Endothelial cell of umbilical vein (primary cell): Measurements from ENCODE around the gene KRTAP9-8. TPM values are rescaled to one million over a fixed set of nuclear protein-coding genes. Genes with fewer than 3 reads are reported as not detected.

Source experiments
- BruUV-seq: library from RNA; stranded (reverse); fragments of 400-500 nt; replicated peaks from 2 replicates; lab custom pipeline; 2021; lab: Mats Ljungman, UMichigan
- CTCF ChIA-PET: fragments of 300-600, 350-600 bp; sonication (Branson Sonifier 250); formaldehyde crosslinking; loops from one replicate; lab custom pipeline; 2021; ENCODE audit warnings: antibody characterized with exemption, inconsistent platforms; lab: Charles Lee
- POLR2A ChIA-PET: fragments of 300-600, 350-600 bp; sonication (Branson Sonifier 250); formaldehyde crosslinking; loops from one replicate; lab custom pipeline; 2021; ENCODE audit warnings: antibody characterized with exemption, inconsistent platforms; lab: Charles Lee
- DNase-seq: peaks from one replicate; pipeline ENCODE4 v3.0.0-alpha.2; 2011; ENCODE audit warnings: low read depth, low spot score
- FAIRE-seq: peaks from 2 replicates; lab custom pipeline; 2011; peaks lifted over from hg19 to GRCh38; lab: Jason Lieb, UNC
- H2AFZ ChIP-seq: 2 replicates; pipeline ENCODE4 v1.6.0; 2012; ENCODE audit warnings: low read depth, low read length, control low read depth, inconsistent platforms
- H3K27ac ChIP-seq: 2 replicates; pipeline ENCODE4 v1.5.1; 2011; ENCODE audit warnings: low read depth, mild to moderate bottlenecking, control low read depth, low read length, moderate library complexity; ENCODE audit not compliant: insufficient read depth
- H3K27me3 ChIP-seq, 2 experiments: 2 replicates each; pipeline versions ENCODE4 v1.6.0 to v1.6.1; 2011; ENCODE audit warnings: low read length in 2 of 2, mixed read lengths in 1 of 2; ENCODE audit not compliant: control insufficient read depth in 2 of 2, insufficient read depth in 2 of 2
- H3K36me3 ChIP-seq, 2 experiments: 2 replicates in 1 of 2; 3 replicates in 1 of 2; pipeline ENCODE4 v1.5.1; 2011; ENCODE audit warnings: low read length in 2 of 2, mild to moderate bottlenecking in 1 of 2, moderate library complexity in 1 of 2; ENCODE audit not compliant: control insufficient read depth in 2 of 2, insufficient read depth in 2 of 2; ENCODE audit errors: extremely low read depth in 1 of 2
- H3K4me1 ChIP-seq: 3 replicates; pipeline ENCODE4 v1.5.1; 2011; ENCODE audit warnings: mild to moderate bottlenecking, low read length; ENCODE audit not compliant: control insufficient read depth, insufficient read depth; ENCODE audit errors: extremely low read depth
- H3K4me2 ChIP-seq: 2 replicates; pipeline ENCODE4 v1.6.1; 2011; ENCODE audit warnings: low read length, control low read depth, mixed read lengths; ENCODE audit not compliant: insufficient read depth
- H3K4me3 ChIP-seq, 3 experiments: fragments of 200-600 bp in 1 of 3; sonication (generic), shearing (Covaris generic) in 1 of 3; replicated peaks in 1 of 3; 2 replicates each; pipeline ENCODE4 v1.5.1; 2011 to 2016; ENCODE audit warnings: control low read depth in 3 of 3, low read length in 3 of 3, mild to moderate bottlenecking in 2 of 3, inconsistent platforms in 1 of 3, low read depth in 1 of 3, moderate library complexity in 1 of 3; ENCODE audit not compliant: insufficient read depth in 1 of 3
- H3K79me2 ChIP-seq: 2 replicates; pipeline ENCODE4 v1.6.0; 2012; ENCODE audit warnings: low read length, inconsistent platforms; ENCODE audit not compliant: control insufficient read depth, insufficient read depth
- H3K9ac ChIP-seq: replicated peaks from 2 replicates; pipeline ENCODE3; 2011; ENCODE audit warnings: low read length, control low read depth; ENCODE audit not compliant: insufficient read depth; ENCODE audit errors: extremely low read depth
- H3K9me1 ChIP-seq: replicated peaks from 3 replicates; pipeline ENCODE4 v1.6.0; 2011; ENCODE audit warnings: mild to moderate bottlenecking, low read length; ENCODE audit not compliant: control insufficient read depth, insufficient read depth; ENCODE audit errors: extremely low read depth
- H3K9me3 ChIP-seq: replicated peaks from 2 replicates; pipeline ENCODE4 v1.5.1; 2012; ENCODE audit warnings: low read length, inconsistent platforms; ENCODE audit not compliant: control insufficient read depth, insufficient read depth
- H4K20me1 ChIP-seq: replicated peaks from 2 replicates; pipeline ENCODE3; 2011; ENCODE audit warnings: mild to moderate bottlenecking, low read length; ENCODE audit not compliant: control insufficient read depth, insufficient read depth; ENCODE audit errors: extremely low read depth
- EZH2 ChIP-seq: IDR thresholded peaks from 2 replicates; pipeline ENCODE4 v1.6.1; 2012; ENCODE audit warnings: borderline replicate concordance, low read depth, mild to moderate bottlenecking, moderate library complexity, low read length, inconsistent platforms; ENCODE audit not compliant: severe bottlenecking
- FOS ChIP-seq: IDR thresholded peaks from 2 replicates; pipeline ENCODE4 v1.6.1; 2011; ENCODE audit warnings: mild to moderate bottlenecking, low read length, moderate library complexity, borderline replicate concordance; ENCODE audit not compliant: insufficient read depth
- GATA2 ChIP-seq: IDR thresholded peaks from 2 replicates; pipeline ENCODE4 v1.7.0; 2011; ENCODE audit warnings: low read depth, mild to moderate bottlenecking, moderate library complexity, mixed read lengths, low read length; ENCODE audit not compliant: insufficient read length, insufficient read depth
- JUN ChIP-seq: IDR thresholded peaks from 2 replicates; pipeline ENCODE4 v1.6.1; 2011; ENCODE audit warnings: borderline replicate concordance, low read depth; ENCODE audit not compliant: insufficient read length, insufficient read depth
- MYC ChIP-seq: IDR thresholded peaks from one replicate; pipeline ENCODE4 v1.6.1; 2011; ENCODE audit warnings: mild to moderate bottlenecking, low read depth, low read length
- POLR2A ChIP-seq: IDR thresholded peaks from 2 replicates; pipeline ENCODE4 v1.6.1; 2012; ENCODE audit warnings: low read depth, mild to moderate bottlenecking, control low read depth, low read length
- POLR2AphosphoS5 ChIP-seq: IDR thresholded peaks from 2 replicates; pipeline ENCODE4 v1.6.1; 2012; ENCODE audit warnings: low read depth, mild to moderate bottlenecking, control low read depth, low read length, moderate library complexity; ENCODE audit not compliant: insufficient read depth
- dilution Hi-C: fragments of 300-500 bp; cut with MboI; formaldehyde crosslinking; loops from one replicate; pipeline ENCODE4 v1.15.0; 2019; ENCODE audit warnings: low sequenced_read_pairs; ENCODE audit not compliant: extremely low pct_ligation_motif_present
- intact Hi-C: fragments of 100-400 bp; cut with micrococcal nuclease; formaldehyde crosslinking; loops from one replicate; pipeline ENCODE4 v1.10.0; 2022
- polyA plus RNA-seq, 4 experiments: library from polyadenylated mRNA; depleted of rRNA in 3 of 4; stranded (reverse) in 3 of 4; unstranded in 1 of 4; fragments of >200 nt; gene quantifications; 2 replicates each; pipeline versions ENCODE4 v1.2.1 to v1.2.3, GENCODE V29; 2011 to 2012; ENCODE audit warnings: missing spikeins in 1 of 4
- total RNA-seq: library from RNA; stranded (reverse); gene quantifications from 2 replicates; pipeline ENCODE4 v1.2.3, GENCODE V29; 2021
- TF ChIP-seq, protein P1 (sequence below), 2 donors: IDR thresholded peaks; 1 replicate in 1 of 2; 2 replicates in 1 of 2; pipeline ENCODE4 v1.5.1; 2011; ENCODE audit warnings: low read length in 2 of 2, mild to moderate bottlenecking in 2 of 2, moderate library complexity in 2 of 2, control low read depth in 1 of 2, inconsistent platforms in 1 of 2, low read depth in 1 of 2; ENCODE audit not compliant: insufficient read depth in 1 of 2; ENCODE audit errors: extremely low read depth in 1 of 2
- TF ChIP-seq, protein P2 (sequence below): IDR thresholded peaks from 2 replicates; pipeline ENCODE4 v1.6.1; 2011; ENCODE audit not compliant: insufficient read depth, insufficient read length

KRTAP9-8 gene
- total and polyA plus RNA-seq, 2 donors (not counting 3 experiments of a cell fraction or from before 2014, with no cell fraction given), result not detected

DNA sequence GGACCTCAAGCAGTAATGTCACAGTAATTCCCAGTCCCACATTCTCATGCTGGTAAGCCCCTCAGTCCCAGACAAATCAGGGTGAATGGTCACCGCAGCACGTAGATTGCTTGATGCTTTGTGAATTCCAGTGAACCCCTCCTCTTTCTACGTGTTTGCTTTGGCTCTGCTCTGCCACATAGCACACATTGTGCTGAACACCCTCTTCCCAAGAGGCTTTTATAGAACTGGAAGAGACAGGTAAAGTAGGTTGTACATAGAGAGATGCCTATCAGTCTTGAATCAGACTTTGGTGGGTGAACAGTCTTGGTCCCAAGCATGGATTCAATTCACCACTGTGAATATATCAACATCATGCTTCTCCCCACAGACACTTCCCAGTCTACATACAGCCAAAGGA lies 26.8 kb downstream of the KRTAP9-8 start:
- DNase-seq, result peak; percentile 0
- Histone ChIP-seq H4K20me1 (no peaks in the 10 kb centered on the region), H3K27ac (no peak overlapping the region), H3K4me3 (no peak overlapping the region), H3K9ac (no peak overlapping the region), H3K4me2 (no peak overlapping the region), H3K79me2 (no peaks in the 10 kb centered on the region), H3K36me3 (no peaks in the 10 kb centered on the region), H3K27me3 (no peaks in the 10 kb centered on the region), H3K9me1 (no peaks in the 10 kb centered on the region), H2AFZ (no peak overlapping the region), H3K9me3 (no peaks in the 10 kb centered on the region), H3K4me1 (no peaks in the 10 kb centered on the region)
- no peak for FAIRE-seq
- TF ChIP-seq EZH2 (no peak), POLR2A (no peak), JUN (no peak), GATA2 (no peak), FOS (no peak), POLR2AphosphoS5 (no peak), MYC (no peak)
- TF ChIP-seq, protein P1, sequence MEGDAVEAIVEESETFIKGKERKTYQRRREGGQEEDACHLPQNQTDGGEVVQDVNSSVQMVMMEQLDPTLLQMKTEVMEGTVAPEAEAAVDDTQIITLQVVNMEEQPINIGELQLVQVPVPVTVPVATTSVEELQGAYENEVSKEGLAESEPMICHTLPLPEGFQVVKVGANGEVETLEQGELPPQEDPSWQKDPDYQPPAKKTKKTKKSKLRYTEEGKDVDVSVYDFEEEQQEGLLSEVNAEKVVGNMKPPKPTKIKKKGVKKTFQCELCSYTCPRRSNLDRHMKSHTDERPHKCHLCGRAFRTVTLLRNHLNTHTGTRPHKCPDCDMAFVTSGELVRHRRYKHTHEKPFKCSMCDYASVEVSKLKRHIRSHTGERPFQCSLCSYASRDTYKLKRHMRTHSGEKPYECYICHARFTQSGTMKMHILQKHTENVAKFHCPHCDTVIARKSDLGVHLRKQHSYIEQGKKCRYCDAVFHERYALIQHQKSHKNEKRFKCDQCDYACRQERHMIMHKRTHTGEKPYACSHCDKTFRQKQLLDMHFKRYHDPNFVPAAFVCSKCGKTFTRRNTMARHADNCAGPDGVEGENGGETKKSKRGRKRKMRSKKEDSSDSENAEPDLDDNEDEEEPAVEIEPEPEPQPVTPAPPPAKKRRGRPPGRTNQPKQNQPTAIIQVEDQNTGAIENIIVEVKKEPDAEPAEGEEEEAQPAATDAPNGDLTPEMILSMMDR (IDR thresholded peaks at IDR 0.05; ENCODE audit: extremely low read depth in 1 of 2, insufficient read depth in 1 of 2, low read depth in 1 of 2, low read length in 2 of 2), result no peak
- TF ChIP-seq, protein P2, sequence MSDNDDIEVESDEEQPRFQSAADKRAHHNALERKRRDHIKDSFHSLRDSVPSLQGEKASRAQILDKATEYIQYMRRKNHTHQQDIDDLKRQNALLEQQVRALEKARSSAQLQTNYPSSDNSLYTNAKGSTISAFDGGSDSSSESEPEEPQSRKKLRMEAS, result no peak
- ChIA-PET POLR2A (no interaction called here), CTCF (interaction anchor here (1.5 kb wide), 1 partner anchor 12 kb away, joined by 6 read pairs; no protein-coding TSS in a partner anchor)
- intact Hi-C loops (no loop called here), dilution Hi-C loops (no loop called here)
- no TSS peak for BruUV-seq
